Heart left ventricle (tissue), 16 donors: Measurements from ENCODE around the gene PPP2R5D. TPM values are rescaled to one million over a fixed set of nuclear protein-coding genes. Genes with fewer than 3 reads are reported as not detected.
A peak's percentile ranks its signal among the peaks of the same experiment; 100 is the strongest.

Experiments used
- ATAC-seq, 4 donors: fragments of 200-7000 bp; cut with Tn5 transposase; one replicate each; pipeline ENCODE4 v1.9.1; 2020 to 2022; ENCODE audit warnings: moderate library complexity in 4 of 4, mild to moderate bottlenecking in 3 of 4, moderate number of reproducible peaks in 1 of 4
- DNase-seq, 5 donors: peaks; one replicate each; pipeline ENCODE4 v3.0.0-alpha.2; 2020
- H3K27ac ChIP-seq, 12 donors: fragments of 200-600 bp; sonication (generic) in 4 of 12; one replicate each; pipeline versions ENCODE4 v1.5.0 to v1.8.0; 2016 to 2022; ENCODE audit warnings: mild to moderate bottlenecking in 2 of 12
- H3K27me3 ChIP-seq, 9 donors: fragments of 200-600 bp; sonication (generic) in 2 of 9; one replicate each; pipeline versions ENCODE4 v1.5.1 to v1.8.0; 2016 to 2022; ENCODE audit warnings: mild to moderate bottlenecking in 3 of 9
- H3K36me3 ChIP-seq, 9 donors: fragments of 200-600 bp; sonication (generic) in 2 of 9; one replicate each; pipeline versions ENCODE4 v1.5.0 to v1.8.0; 2018 to 2022; ENCODE audit warnings: mild to moderate bottlenecking in 2 of 9
- H3K4me1 ChIP-seq, 12 donors: fragments of 200-600 bp; sonication (generic) in 4 of 12; one replicate each; pipeline versions ENCODE4 v1.5.0 to v1.8.0; 2016 to 2022; ENCODE audit warnings: mild to moderate bottlenecking in 3 of 12
- H3K4me3 ChIP-seq, 12 donors: fragments of 200-600 bp; sonication (generic) in 4 of 12; one replicate each; pipeline versions ENCODE4 v1.5.0 to v1.8.0; 2017 to 2022; ENCODE audit warnings: mild to moderate bottlenecking in 9 of 12, moderate library complexity in 4 of 12
- H3K9me3 ChIP-seq, 12 donors: fragments of 200-600 bp; sonication (generic) in 4 of 12; one replicate each; pipeline versions ENCODE4 v1.5.0 to v1.8.0; 2016 to 2022; ENCODE audit warnings: mild to moderate bottlenecking in 1 of 12
- POLR2A ChIP-seq, 2 donors: fragments of 450-650 bp; IDR thresholded peaks; one replicate each; pipeline ENCODE4 v1.6.1; 2017; ENCODE audit warnings: antibody characterized with exemption in 2 of 2, mild to moderate bottlenecking in 2 of 2, moderate library complexity in 2 of 2
- WGBS, 4 donors: extraction: QIAGEN DNeasy Blood & Tissue Kit in 2 of 4; methylation state at CpG; one replicate each; pipeline versions ENCODE4 v1.1.5 to v1.1.7; 2013 to 2018; 5-methylcytosine and 5-hydroxymethylcytosine counted together
- intact Hi-C, 10 donors: fragments of 100-400 bp; cut with DNase I; formaldehyde crosslinking; loops; one replicate each; pipeline versions ENCODE4 v1.11.1 to v1.14.2; 2022
- polyA plus RNA-seq, 2 donors: library from polyadenylated mRNA; stranded (reverse); fragments of 200-250 nt; gene quantifications; one replicate each; pipeline ENCODE4 v1.2.3, GENCODE V29; 2013
- total RNA-seq, 9 donors: library from RNA; depleted of rRNA in 2 of 9; stranded (reverse); fragments of >200 nt in 2 of 9; fragmentation: NEBNext Ultra II Directional in 3 of 9; extraction: Animal tissue kit (Norgen Biotek cat#: 25700) in 3 of 9; gene quantifications; one replicate each; pipeline versions ENCODE4 v1.1.0 to v1.2.4, GENCODE V29; 2016 to 2023
- TF ChIP-seq, protein P1 (sequence below), 12 donors: fragments of 200-600 bp; sonication (generic) in 4 of 12; IDR thresholded peaks; one replicate each; pipeline versions ENCODE4 v1.5.0 to v1.8.0; 2018 to 2022; ENCODE audit warnings: antibody characterized with exemption in 12 of 12, mild to moderate bottlenecking in 5 of 12
- donor health status: ischemic (EF 13 %, LVEDD 7.1; RV severe dilation, severe dysfunction).
- donor health status: healthy with polysubstance abuse.
- donor health status: DM: no; HTN: yes; CAD: no.
- donor health status: DM: no; HTN: no; CAD: no.
- donor health status: ischemic (EF 25% LVEDD 6.9; RV normal size, moderate dysfunction).
- donor health status: ischemic (EF 25% LVEDD 5.7; RV mildly dilated, moderate dysfunction).
- donor health status: healthy.
- donor health status: DM: yes; HTN: yes; CAD: no.
- donor health status: ischemic (EF 35%, LVEDD 5.7; RV mildly dilated, moderate dysfunction).
- donor health status: nonischemic (EF 11% LVEDD 7.7; RV severe dilation, severe dysfunction).
- donor health status: DM: yes; HTN: yes; CAD: no.
- donor health status: PGD.
- donor health status: ischemic (EF 29% LVEDD 5.4; RV normal size, mild dysfunction).
- donor health status: nonischemic (EF 23%, LVEDD 6.1; RV moderate dilation, normal function).

PPP2R5D gene
- total and polyA plus RNA-seq, 11 donors: 21.4 to 51.3 (median 35.1) TPM

- peak in 1 of 5 donors; percentile 35 for DNase-seq
- ATAC-seq: peak in 3 of 4 donors; percentile 5 to 16 (median 15)
- Histone ChIP-seq H3K36me3 (peaks cover 0 to 56% (median 39%) of the 10 kb centered on the region in 9 donors), H3K9me3 (no peaks in the 10 kb centered on the region), H3K4me1 (peaks cover 0 to 34% (median 19%) of the 10 kb centered on the region in 12 donors), H3K4me3 (peak overlapping the region; percentile 69 to 96 (median 84)), H3K27ac (peak overlapping the region; percentile 67 to 98 (median 88)), H3K27me3 (no peaks in the 10 kb centered on the region)
- intact Hi-C loops: loop anchor here in 2 of 10 donors (5.0 to 10.0 kb wide), 2 partner anchors 43 to 155 kb away; no protein-coding TSS in a partner anchor
- TF ChIP-seq, protein P1, sequence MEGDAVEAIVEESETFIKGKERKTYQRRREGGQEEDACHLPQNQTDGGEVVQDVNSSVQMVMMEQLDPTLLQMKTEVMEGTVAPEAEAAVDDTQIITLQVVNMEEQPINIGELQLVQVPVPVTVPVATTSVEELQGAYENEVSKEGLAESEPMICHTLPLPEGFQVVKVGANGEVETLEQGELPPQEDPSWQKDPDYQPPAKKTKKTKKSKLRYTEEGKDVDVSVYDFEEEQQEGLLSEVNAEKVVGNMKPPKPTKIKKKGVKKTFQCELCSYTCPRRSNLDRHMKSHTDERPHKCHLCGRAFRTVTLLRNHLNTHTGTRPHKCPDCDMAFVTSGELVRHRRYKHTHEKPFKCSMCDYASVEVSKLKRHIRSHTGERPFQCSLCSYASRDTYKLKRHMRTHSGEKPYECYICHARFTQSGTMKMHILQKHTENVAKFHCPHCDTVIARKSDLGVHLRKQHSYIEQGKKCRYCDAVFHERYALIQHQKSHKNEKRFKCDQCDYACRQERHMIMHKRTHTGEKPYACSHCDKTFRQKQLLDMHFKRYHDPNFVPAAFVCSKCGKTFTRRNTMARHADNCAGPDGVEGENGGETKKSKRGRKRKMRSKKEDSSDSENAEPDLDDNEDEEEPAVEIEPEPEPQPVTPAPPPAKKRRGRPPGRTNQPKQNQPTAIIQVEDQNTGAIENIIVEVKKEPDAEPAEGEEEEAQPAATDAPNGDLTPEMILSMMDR (IDR thresholded peaks at IDR 0.05): no peak
- no peak for TF ChIP-seq POLR2A (IDR thresholded peaks at IDR 0.05)
- 7 to 18% (median 10%) methylated on average over 8 to 15 of the region's 15 CpGs for WGBS, 4 donors
Measured at GRCh38 chr6:43060034-43060754, 75.8 kb downstream of the PPP2R5D start.

GRCh38 chr6:43060755-43061633 is 76.6 kb downstream of the PPP2R5D start:
- H3K4me1 ChIP-seq: peaks cover 0 to 34% (median 19%) of the 10 kb centered on the region in 12 donors
- DNase-seq (no peak), ATAC-seq (no peak)
- TF ChIP-seq POLR2A (IDR thresholded peaks at IDR 0.05): no peak
- H3K4me3 ChIP-seq: peak overlapping the region in 6 of 12 donors; percentile 69 to 95 (median 80)
- intact Hi-C loops: loop anchor here in 2 of 10 donors (5.0 to 10.0 kb wide), 2 partner anchors 44 to 156 kb away; no protein-coding TSS in a partner anchor
- no peaks in the 10 kb centered on the region for H3K27me3 ChIP-seq
- peaks cover 0 to 56% (median 39%) of the 10 kb centered on the region in 9 donors for H3K36me3 ChIP-seq
- H3K9me3 ChIP-seq: no peaks in the 10 kb centered on the region
- WGBS, 4 donors: 83 to 89% (median 87%) methylated on average over 11 to 12 of the region's 12 CpGs
- H3K27ac ChIP-seq: peak overlapping the region in 6 of 12 donors; percentile 79 to 94 (median 88)

DNA sequence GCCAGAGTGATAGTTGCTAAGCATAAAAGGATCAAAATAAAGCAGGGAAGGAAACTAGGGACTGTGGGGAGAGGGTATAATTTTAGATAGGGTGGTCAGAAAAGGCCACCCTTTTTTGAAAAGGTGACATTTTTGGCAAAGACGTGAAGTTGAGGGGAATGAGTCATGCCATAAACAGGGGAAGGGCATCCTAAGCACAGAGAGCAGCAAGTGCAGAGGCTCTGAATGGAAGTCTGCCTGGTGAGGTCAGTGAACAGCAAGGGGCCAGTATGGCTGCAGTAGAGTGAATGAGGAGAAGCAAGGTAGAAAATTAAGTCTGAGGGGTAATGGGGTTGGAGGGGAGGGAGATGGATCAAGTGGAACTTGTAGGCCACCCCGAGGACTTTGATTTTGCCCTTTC is 77.5 kb downstream of the PPP2R5D start:
- Histone ChIP-seq H3K27ac (no peak overlapping the region), H3K4me1 (peaks cover 0 to 34% (median 19%) of the 10 kb centered on the region in 12 donors), H3K27me3 (no peaks in the 10 kb centered on the region), H3K4me3 (no peak overlapping the region), H3K36me3 (peaks cover 0 to 56% (median 39%) of the 10 kb centered on the region in 9 donors), H3K9me3 (no peaks in the 10 kb centered on the region)
- TF ChIP-seq, protein P1 (IDR thresholded peaks at IDR 0.05): no peak
- no peak for TF ChIP-seq POLR2A (IDR thresholded peaks at IDR 0.05)
- no peak for ATAC-seq
- DNase-seq: no peak
- 67 to 81% (median 72%) methylated on average over 2 of the region's 2 CpGs for WGBS, 4 donors
- intact Hi-C loops: loop anchor here in 2 of 10 donors (5.0 to 10.0 kb wide), 2 partner anchors 45 to 157 kb away; no protein-coding TSS in a partner anchor

Other genes starting within 250 kb of the PPP2R5D start
- 10 to 100 TPM; 10.4 to 21.7 (median 15.4) TPM for gene TBCC, start 238.5 kb upstream of the PPP2R5D start, total RNA-seq
- gene TBCC, start 238.5 kb upstream of the PPP2R5D start, polyA plus RNA-seq: 10 to 100 TPM; 16.9 to 19.7 TPM
- 10 to 100 TPM in 8 of 9 donors, 1 to 10 TPM in 1; 9.9 to 17.1 (median 13.3) TPM for gene BICRAL, start 202.5 kb upstream of the PPP2R5D start, total RNA-seq
- 1 to 10 TPM; 2.5 to 6.0 TPM for gene BICRAL, start 202.5 kb upstream of the PPP2R5D start, polyA plus RNA-seq
- 10 to 100 TPM; 39.8 to 71.1 (median 49.2) TPM for gene RPL7L1, start 105.0 kb upstream of the PPP2R5D start, total RNA-seq
- 10 to 100 TPM; 25.8 to 95.7 TPM for gene RPL7L1, start 105.0 kb upstream of the PPP2R5D start, polyA plus RNA-seq
- gene PTCRA, start 68.5 kb upstream of the PPP2R5D start, total RNA-seq: 1 to 10 TPM in 1 of 9 donors, not detected in 8; 1.7 TPM
- not detected for gene PTCRA, start 68.5 kb upstream of the PPP2R5D start, polyA plus RNA-seq
- gene CNPY3, start 55.1 kb upstream of the PPP2R5D start, total RNA-seq: 10 to 100 TPM; 14.7 to 44.0 (median 20.6) TPM
- 10 to 100 TPM; 13.8 to 35.7 TPM for gene CNPY3, start 55.1 kb upstream of the PPP2R5D start, polyA plus RNA-seq
- gene GNMT, start 23.8 kb upstream of the PPP2R5D start, total RNA-seq: 10 to 100 TPM in 2 of 9 donors, 1 to 10 TPM in 3, under 1 TPM in 4; 0.36 to 32.0 (median 1.1) TPM
- 1 to 10 TPM; 1.9 to 7.1 TPM for gene GNMT, start 23.8 kb upstream of the PPP2R5D start, polyA plus RNA-seq
- 10 to 100 TPM; 11.2 to 27.3 (median 19.6) TPM for gene PEX6, start 5.4 kb upstream of the PPP2R5D start, total RNA-seq
- 10 to 100 TPM; 10.3 to 14.6 TPM for gene PEX6, start 5.4 kb upstream of the PPP2R5D start, polyA plus RNA-seq
- 10 to 100 TPM; 24.5 to 46.2 (median 32.1) TPM for gene MEA1, start 29.4 kb downstream of the PPP2R5D start, total RNA-seq
- gene MEA1, start 29.4 kb downstream of the PPP2R5D start, polyA plus RNA-seq: 10 to 100 TPM; 49.7 to 56.7 TPM
- 100 to 1,000 TPM in 5 of 9 donors, 10 to 100 TPM in 4; 79.4 to 180 (median 102) TPM for gene KLHDC3, start 29.7 kb downstream of the PPP2R5D start, total RNA-seq
- 100 to 1,000 TPM; 112 to 147 TPM for gene KLHDC3, start 29.7 kb downstream of the PPP2R5D start, polyA plus RNA-seq
- gene RRP36, start 37.1 kb downstream of the PPP2R5D start, total RNA-seq: 10 to 100 TPM; 22.7 to 36.5 (median 32.3) TPM
- gene RRP36, start 37.1 kb downstream of the PPP2R5D start, polyA plus RNA-seq: 10 to 100 TPM; 18.7 to 53.4 TPM
- 10 to 100 TPM in 2 of 9 donors, 1 to 10 TPM in 7; 5.6 to 13.2 (median 7.9) TPM for gene CUL7, start 69.3 kb downstream of the PPP2R5D start, total RNA-seq
- gene CUL7, start 69.3 kb downstream of the PPP2R5D start, polyA plus RNA-seq: 1 to 10 TPM; 3.5 to 6.1 TPM
- gene MRPL2, start 74.9 kb downstream of the PPP2R5D start, total RNA-seq: 10 to 100 TPM; 54.0 to 98.5 (median 83.1) TPM
- 100 to 1,000 TPM; 119 to 142 TPM for gene MRPL2, start 74.9 kb downstream of the PPP2R5D start, polyA plus RNA-seq
- 10 to 100 TPM; 18.8 to 35.4 (median 26.9) TPM for gene KLC4, start 75.1 kb downstream of the PPP2R5D start, total RNA-seq
- gene KLC4, start 75.1 kb downstream of the PPP2R5D start, polyA plus RNA-seq: 10 to 100 TPM; 23.5 to 30.0 TPM
- gene PTK7, start 91.7 kb downstream of the PPP2R5D start, total RNA-seq: 10 to 100 TPM in 1 of 9 donors, 1 to 10 TPM in 8; 1.4 to 10.4 (median 1.9) TPM
- 1 to 10 TPM; 1.8 to 4.8 TPM for gene PTK7, start 91.7 kb downstream of the PPP2R5D start, polyA plus RNA-seq
- 10 to 100 TPM; 49.8 to 94.4 (median 73.3) TPM for gene SRF, start 186.7 kb downstream of the PPP2R5D start, total RNA-seq
- 10 to 100 TPM; 43.5 to 90.6 TPM for gene SRF, start 186.7 kb downstream of the PPP2R5D start, polyA plus RNA-seq
- gene CUL9, start 197.6 kb downstream of the PPP2R5D start, total RNA-seq: 10 to 100 TPM in 8 of 9 donors, 1 to 10 TPM in 1; 6.5 to 22.3 (median 12.5) TPM
- gene CUL9, start 197.6 kb downstream of the PPP2R5D start, polyA plus RNA-seq: 10 to 100 TPM in 1 of 2 donors, 1 to 10 TPM in 1; 7.5 to 17.0 TPM
- 10 to 100 TPM; 18.9 to 63.7 (median 25.7) TPM for gene DNPH1, start 244.9 kb downstream of the PPP2R5D start, total RNA-seq
- gene DNPH1, start 244.9 kb downstream of the PPP2R5D start, polyA plus RNA-seq: 10 to 100 TPM; 37.9 to 45.5 TPM